GM18502 (cell line): ENCODE results near the gene MS4A10.
"Not testable (repeated sequence)": the region's sequence is repeated elsewhere in the genome, so short reads cannot be mapped to it uniquely, and the experiment has no call there.

Source experiments
- ATAC-seq: cut with Tn5 transposase; IDR thresholded peaks from one replicate; pipeline ENCODE4 v1.9.1; 2021; ENCODE audit warnings: mild to moderate bottlenecking; ENCODE audit not compliant: unreplicated experiment, poor library complexity

Gene MS4A10

DNA sequence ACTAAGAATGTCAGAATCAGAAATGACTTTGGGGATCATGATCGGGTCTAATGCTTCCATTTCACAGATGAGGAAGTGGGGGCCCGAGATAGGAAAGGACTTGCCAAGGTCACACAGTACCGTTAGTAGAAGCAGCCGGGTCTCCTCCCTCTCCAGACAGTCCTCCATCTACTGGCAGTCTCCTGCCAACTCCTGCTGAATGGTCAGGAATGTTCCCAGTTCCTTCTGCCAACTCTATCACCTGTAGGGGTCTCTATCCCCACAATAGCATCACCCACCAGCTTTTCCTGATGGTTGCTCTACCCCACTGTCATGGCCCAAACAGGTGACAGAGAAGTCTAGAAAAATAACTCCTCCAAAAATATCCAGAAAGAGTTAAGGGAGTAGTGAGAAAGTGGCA, 32.9 kb downstream of the MS4A10 start:
- ATAC-seq, result no peak

DNA sequence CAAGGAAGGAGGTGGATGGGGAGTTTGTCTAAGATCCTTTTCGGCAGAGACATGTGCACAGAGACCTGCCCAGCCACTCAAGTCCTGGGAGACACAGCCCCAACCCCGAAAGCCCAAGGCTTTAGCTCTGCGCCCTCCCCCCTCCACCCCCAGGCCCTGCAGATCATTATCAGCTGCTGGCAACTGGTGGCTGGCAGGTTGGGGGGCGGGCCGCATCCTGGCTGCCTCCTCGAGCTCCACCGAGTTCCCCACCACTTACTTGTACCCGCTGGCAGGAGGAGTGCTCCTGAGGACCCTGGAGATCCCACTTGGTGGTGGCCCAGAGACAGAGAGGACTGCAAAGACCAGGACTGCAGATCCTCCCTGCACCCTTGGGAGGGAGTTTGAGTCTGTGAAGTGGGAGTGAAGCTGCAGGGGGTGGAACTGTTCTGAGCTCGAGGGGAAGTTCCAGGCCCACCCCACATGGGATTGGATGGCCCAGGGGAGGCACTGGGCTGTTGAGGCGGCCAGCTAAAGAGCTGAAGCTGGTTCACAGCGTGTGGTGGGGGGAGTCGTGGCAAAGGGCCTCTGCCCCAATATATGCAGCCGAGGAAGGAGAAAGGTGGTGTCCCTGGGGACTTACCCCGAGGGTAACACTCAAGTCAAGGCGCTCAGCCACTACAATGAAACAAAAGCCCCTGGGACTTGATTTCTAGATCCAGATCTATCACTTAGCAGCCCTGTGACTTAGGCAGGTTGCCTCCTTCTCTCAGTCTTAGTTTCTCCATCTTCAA, 36.9 kb downstream of the MS4A10 start:
- ATAC-seq, result no peak

DNA sequence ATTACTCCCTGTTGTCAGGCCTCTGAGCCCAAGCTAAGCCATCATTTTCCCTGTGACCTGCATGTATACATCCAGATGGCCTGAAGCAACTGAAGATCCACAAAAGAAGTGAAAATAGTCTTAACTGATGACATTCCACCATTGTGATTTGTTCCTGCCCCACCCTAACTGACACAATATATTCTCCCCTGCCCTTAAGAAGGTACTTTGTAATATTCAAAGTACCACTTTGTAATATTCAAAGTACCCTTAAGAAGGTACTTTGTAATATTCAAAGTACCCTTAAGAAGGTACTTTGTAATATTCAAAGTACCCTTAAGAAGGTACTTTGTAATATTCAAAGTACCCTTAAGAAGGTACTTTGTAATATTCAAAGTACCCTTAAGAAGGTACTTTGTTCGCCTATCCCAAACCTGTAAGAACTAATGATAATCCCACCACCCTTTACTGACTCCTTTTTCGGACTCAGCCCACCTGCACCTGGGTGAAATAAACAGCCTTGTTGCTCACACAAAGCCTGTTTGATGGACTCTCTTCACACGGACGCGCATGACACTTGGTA, 38.7 kb downstream of the MS4A10 start:
- not testable (repeated sequence) for ATAC-seq

DNA sequence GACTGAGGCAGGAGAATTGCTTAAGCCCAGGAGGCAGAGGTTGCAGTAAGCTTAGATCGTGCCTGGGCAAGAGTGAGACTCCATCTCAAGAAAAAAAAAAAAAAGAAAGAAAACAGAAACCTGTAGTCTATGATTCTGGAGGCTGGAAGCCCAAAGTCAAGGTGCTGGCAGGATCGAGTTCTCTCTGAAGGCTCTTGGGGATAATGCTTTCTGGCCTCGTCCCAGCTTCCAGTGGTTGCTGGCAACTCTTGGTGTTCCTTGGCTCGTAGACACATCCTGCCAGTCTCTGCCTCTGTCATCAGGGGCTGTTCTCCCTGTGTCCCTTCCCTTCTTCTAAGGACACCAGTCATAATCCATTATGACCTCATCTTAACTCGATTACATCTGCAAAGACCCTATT, 40.0 kb downstream of the MS4A10 start:
- no peak for ATAC-seq

DNA sequence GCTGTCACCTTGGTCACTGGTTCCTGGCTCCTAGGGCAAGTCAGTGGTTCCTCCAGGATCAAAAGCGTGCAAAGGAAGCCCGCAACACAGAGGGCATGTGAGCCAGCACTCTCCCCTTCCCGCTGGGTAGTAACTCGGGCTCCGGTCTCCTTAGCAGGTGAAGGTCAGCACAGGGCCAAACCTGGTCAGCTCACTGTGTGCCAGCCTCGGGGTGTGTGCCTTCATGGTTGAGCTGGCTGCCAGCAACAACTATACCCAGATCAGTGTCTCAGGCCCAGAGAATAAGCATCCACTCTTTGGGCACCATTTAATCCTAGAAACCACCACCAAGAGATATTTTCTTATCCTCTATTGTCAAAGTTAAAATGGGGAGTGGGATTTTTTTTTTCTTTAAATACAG, 40.7 kb downstream of the MS4A10 start:
- no peak for ATAC-seq

DNA sequence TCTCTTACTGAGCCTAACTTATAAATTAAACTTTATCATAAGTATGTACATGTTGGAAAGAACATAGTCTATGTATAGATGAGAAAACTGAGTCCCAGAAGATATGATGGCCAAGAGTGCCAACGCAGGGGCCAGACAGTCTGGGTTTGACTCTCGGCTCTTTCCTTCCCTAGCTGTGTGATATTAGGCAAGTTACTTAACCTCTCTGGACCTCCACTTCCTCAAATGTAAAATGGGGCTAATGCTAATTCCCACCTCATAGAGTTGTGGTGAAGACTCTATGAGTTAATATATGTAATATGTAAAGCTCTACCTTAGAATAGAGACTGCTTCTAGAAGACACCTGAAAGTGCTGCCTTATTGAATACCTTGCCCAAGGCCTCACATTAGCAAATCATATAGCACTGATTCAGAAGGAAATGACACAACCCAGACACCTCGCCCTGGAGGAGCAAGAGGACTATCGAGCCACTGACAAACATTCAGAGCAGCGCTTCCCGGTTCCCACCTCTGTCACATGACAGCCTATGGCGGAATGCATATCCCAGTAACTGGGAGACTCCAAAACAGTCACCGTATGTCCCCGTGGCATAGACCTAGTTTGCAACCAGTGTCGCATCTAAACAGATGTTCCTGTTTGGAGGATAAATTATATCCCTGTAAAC, 45.5 kb downstream of the MS4A10 start:
- peak; percentile 62 for ATAC-seq

DNA sequence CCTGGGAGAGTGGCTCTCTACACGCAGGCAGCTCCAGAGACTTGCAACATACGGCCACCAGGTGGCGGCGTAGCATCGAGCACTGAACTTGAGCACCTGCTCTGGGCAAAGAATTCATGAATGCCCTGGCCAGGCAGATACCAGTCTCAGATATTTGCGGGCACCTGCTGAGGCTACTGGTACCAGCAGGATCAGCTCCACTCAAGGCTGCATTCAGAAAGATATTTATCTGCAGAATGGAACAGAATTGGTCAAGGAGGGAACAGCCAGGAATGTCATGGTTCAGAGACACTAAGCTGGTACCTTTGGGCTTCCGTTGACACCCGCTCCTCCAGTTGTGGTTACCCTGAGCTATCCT, 46.0 kb downstream of the MS4A10 start:
- peak; percentile 85 for ATAC-seq

DNA sequence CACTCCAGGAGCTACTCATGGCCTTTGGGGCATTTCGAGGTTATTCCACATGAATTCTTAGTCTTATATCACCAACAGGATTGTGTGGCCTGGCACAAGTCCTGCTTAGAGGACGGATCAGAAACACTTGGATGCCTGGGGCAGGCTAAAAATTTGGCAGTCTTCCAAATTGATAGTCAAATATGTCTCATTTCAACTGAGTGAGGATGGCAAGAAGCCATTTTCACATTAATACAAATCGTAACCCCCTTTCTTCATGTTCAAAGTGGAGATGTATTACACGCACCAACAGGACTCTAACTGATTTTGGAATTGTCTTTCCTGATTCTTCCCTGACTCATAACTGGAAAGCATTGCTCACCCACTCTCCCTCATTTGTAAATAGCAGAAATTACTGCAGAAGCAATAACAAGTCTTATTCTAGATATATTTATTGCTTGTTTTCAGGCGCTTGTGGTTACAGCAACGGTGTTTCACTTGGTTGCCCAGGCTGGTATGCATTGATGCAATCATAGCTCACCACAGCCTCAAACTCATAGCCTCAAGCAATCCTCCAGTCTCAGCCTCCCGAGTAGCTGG, 46.5 kb downstream of the MS4A10 start:
- no peak for ATAC-seq

DNA sequence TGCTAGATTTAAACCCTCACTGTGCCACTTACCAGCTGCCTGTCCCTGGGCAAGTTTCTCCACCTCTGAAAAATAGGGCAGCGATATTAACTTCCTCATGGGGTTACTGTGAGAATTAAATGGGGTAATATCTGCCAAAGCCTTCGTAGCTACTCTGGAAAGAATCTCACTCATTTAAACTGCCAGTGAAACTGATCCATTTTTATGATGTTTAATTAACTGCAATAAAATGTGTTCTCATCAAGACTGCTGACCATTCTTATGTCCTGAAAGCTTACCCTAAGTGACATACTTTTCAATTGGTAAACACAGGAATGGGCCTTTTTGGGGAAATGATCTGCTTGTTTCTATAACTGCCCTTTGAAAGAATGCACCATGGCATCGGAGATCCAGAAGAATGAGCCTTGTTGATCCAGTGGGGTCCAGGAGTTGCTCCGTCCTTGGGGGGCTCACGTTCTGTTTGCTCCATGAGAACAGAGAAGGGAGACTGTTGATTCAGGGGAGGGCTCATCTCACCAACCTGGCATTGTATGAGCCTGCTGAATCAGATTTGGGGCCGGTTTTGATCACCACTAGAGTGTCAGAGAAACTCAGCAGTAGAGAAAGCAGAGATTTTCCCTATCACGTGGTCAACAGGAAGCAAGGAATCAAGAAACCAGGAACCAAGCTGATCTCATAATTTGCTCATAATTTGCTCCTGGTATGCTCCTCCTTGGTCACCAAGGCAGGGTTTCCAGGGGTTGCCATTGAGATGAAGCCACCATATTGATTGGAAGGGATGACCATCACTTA, 49.8 kb downstream of the MS4A10 start:
- no peak for ATAC-seq

DNA sequence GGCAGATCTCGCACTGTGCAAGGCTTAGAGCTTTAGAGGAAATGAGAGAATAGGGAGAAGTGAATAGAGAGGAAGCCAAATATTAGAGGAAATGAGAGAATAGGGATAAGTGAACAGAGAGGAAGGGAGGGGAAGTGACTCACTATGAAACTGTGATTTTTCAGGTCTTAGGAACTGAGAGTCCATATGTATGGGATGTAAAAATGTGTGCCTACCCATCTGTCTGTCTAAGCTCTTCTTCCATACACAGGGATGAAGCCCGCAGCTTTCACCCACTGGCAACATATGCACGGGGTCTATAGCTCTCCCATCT, 50.4 kb downstream of the MS4A10 start:
- ATAC-seq, result no peak

DNA sequence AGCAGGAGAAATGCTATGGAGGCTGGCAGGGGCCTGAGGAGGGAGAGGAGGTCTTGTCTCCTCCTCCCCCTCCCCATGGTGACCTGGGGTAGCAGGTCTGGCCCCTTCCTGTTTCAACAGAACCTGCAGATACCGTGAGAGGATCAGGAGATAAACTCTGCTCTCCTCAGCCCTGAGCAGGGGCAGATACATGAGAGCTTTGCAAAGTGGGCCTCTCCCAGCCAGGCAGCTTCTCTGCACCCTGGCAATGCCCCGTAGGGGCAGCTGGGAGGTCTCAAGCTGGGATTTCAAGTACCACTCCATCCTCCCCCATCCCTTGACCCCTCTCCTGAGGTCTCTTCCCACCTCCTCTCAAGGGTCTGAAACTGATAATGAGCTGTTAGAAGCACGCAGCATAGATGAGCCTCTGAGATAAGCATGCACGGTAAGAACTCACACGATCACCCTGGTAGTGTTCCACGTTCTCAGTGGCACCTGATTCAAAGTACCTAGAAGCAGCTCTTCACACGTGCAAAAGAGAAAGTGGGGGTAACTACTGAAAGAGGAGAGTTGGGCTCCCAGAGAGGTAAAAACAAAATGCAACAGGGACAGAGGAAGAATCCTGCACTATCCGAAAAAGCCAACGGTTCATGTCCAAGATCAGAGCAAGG, 51.9 kb downstream of the MS4A10 start:
- no peak for ATAC-seq

DNA sequence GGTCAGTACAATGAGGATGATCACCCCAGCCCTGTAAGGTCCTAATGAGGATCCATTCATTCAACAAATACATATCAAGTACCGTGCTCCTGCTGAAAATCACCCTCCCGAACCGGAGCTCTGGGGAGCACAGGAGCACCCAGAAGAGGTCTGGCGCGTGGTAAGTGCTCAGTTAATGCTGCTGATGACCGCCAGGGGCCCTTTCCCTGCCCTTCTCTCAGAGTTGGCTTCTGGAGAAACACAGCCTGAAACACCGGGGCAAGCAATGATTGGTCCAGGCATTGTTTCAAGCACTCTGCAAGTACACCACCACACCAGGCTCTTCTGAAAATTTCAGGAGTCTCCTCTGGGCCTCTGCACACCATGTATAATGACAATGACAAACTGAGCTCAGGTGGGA, 53.0 kb downstream of the MS4A10 start:
- no peak for ATAC-seq

DNA sequence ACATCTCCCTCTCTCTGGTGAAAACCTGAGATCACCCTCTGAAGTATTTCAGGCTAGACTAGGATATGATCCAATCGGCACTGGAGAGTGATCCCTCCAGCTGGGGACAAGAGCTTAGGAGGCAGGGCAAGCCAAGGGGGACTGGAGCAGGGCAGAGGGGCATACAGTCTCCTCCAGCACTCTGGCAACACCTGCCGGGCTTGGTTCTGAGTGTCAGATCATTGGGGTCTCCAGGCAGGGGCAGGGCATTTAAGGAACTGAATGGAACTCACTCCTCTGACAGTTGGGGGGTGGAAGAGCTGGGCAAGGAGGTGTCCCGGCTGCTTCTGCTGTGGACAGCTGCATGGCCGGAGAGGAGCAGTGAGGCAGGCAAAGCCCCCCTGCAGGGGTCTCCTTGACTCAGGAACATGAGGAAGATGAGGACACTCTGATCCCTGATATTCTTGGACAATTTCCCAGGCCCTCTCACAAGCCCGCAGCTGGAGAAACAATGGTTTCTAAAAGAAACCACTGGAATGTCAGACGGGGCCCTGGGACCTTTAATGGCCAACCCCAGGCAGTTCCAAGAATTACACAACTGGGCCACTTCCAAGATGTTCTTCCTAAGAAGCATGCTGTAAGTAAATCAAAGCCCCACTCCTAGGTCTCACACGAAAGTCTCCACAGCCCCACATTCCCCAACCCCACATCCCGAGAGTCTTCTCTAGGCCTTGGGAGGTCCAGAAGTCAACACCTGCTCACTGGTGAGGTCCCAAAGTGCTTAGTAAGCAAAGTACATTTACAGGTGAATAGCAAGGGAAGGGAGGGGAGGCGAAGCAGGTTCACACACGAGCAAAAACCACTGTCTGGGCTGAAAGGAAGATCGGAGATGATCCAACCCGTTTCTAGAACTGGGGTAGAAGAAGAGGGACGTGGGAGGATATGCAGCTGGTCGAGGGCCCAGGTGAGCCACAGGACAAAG, 55.6 kb downstream of the MS4A10 start:
- ATAC-seq, result no peak

DNA sequence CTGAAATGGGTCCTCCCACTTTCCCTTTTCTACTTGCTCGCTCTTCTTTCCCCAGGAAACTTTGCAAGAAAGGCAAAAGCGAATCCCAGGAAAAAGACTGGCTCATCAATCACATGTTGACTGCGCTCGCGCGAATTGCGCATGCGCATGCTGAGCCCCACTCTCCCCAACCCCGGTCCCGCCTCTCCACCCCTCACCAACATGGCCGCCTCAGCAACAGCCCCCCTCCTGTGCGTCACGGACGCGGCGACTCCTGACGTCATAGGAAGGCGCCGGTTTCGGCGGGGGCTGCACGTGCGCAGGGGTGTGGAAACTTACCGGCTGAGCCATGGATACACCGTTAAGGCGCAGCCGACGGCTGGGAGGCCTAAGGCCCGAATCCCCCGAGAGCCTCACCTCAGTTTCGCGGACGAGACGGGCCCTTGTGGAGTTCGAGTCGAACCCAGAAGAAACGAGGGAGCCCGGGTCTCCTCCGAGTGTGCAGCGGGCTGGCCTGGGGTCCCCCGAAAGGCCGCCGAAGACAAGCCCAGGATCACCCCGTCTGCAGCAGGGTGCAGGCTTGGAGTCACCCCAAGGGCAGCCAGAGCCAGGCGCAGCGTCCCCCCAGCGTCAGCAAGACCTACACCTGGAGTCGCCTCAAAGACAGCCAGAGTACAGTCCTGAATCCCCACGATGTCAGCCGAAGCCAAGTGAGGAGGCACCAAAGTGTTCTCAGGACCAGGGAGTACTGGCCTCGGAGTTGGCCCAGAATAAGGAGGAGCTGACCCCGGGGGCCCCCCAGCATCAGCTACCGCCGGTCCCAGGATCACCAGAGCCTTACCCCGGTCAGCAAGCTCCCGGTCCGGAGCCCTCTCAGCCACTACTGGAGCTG, 56.9 kb downstream of the MS4A10 start, which contains the start of gene CCDC86:
Gene CCDC86, plus strand, starts transcription at position 317 of the 871 bp plus-strand sequence. Its CDS starts 12 bp downstream, at position 329.
- peak; percentile 83 for ATAC-seq

DNA sequence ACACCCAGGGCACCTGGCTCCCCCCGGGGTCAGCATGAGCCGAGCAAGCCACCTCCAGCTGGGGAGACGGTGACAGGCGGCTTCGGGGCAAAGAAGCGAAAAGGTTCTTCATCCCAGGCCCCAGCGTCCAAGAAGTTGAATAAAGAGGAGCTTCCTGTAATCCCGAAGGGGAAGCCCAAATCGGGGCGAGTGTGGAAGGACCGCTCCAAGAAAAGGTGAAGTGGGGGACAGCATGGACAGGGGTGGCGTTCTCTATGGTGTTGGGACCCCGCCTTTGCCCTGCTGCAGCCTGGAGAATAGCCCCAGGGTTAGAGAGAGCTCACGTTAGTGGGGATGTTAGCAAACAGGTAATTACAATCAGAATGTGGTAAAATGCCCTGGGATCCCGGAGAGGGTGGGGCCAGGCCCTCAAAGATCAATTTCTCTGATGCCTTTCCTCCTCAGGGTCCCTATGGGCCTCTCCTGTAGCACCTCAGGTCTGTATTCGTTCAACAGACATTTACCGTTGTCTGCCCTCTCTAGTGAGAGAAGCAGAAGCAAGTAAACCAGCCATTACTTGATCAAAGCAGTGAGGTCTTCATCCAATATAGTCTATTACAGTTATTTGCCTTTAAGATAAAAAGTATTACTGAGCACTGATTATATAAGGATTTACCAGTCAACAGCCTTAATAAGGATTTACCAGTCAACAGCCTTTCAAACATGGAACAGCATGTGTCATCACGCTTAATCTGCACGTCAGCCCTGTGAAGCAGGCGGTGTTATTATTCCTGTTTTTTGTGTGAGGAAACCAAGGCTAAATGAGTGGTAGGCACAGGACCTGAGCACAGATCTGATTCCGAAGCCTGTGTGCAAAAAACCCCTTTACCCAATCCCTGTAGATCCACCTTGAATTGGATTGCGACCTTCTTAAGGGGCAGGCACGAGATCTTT, 57.8 kb downstream of the MS4A10 start:
- ATAC-seq, result no peak

DNA sequence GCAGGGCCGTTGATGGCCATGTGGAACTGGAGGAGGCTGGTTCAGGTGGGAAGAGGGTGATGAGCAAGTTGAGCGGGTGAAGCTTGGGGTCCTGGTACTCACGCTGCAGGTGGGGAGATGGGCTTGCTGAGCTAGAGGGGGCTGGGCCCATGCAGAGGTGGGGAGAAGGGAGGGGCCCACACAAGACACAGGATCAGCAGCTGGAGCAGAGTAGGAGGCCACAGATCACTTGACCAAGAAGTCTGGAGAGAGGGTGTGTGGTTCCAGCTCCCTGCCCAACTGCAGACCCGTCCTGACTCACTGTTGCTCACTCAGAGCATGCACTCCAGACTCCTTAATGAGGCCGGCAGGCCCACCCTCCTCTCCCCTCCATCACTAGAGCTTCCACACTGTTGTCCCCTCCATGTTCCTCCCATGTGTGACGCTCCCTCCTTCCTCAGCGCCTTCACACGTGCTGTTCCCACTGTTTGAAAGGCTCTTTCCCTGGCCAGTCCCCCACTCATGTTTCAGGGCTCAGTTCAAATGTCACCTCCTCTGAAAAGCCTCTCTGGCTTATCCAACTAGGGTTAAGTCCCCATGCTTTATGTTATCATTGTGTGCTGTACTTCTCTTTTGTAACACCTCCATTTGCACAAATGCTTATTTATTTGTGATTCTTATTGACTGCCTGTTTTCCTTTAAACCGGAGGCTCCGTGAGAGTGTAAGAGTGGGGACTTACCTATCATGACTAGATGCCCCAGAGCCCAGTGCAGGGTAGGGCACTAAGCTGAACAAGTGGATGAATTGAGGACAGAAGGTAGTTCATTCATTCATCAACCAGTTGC, 59.1 kb downstream of the MS4A10 start:
- ATAC-seq, result no peak
